ENCODE measurements around the gene GRK6.

GRK6 gene

DNA sequence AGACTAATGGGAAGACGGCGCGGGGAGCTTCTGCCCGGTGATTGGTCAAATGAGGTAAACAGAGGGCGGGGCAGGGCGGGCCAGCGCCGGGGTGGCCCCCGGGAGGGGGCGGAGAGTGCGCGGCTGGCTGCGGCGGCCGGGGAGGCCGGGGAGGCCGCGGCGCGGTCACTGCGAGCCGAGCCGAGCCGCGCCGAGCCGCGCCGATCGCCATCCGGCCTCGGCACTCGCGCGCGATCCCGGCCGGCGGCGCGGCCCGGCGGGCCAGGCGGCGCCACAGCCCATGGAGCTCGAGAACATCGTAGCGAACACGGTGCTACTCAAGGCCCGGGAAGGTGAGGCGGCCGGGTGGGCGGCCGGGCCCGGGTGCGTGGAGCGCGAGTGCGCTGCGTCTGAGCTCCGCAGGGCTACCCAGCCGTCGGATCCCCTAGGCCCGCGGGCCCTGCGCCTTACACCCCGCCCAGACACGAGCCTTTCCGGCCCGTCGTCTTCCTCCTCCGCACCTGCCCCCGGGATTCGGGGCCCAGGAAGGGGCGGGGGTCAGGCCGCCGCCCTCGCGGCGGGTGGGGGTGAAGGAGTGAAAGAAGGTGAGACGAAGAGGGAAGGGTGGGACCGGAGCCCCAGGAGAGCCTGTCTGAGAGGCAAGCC, at the start of gene GRK6:
Gene GRK6, plus strand, starts transcription at position 111 of the 645 bp plus-strand sequence. Its CDS starts 170 bp downstream, at position 281.
- no peak for DNase-seq (ENCODE audit: low read depth)

DNA sequence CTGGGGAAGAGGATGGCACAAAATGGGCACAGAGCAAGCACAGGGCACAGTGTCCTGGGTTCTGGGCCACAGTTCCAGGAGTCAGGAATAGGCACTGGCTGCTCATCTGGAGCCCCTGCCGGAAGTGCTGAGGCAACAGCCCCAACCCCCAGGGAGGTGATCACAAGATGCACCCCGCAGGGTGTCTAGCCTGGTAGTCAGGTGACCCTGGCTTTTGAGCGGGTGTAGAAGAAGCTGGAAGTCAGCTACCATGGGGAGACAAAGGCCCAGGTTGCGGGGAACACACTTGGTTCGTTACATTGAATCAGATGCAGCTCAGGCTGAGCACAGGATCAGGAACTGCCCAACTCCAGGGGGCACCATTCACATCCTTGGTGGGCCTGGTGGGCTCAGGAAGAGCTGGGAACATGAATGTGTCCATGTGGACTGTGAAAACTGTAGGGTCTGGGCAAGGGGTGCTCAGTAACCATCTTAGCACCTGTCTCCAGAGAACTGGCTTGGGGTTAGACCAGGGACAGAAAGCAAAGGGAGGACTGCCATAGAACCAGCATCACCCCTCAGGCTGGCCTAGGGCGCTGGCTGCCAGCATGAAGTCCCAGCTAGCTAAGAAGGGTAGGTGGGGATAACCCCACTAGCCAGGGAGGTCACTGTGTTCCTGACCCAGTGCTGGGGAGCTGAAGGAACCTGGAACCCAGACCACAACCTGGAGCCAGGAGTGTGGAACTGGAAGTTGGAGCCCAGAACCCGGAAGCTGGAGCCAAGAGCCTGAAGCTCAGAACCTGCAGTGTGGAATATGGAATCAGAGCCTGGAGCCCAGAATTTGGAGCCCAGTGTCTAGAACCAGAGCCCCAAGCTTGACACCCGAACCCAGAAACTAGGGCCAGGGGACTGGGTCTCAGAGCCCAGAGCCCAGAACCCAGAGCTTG, 48.4 kb upstream of the GRK6 start:
- TF ChIP-seq, protein P1, sequence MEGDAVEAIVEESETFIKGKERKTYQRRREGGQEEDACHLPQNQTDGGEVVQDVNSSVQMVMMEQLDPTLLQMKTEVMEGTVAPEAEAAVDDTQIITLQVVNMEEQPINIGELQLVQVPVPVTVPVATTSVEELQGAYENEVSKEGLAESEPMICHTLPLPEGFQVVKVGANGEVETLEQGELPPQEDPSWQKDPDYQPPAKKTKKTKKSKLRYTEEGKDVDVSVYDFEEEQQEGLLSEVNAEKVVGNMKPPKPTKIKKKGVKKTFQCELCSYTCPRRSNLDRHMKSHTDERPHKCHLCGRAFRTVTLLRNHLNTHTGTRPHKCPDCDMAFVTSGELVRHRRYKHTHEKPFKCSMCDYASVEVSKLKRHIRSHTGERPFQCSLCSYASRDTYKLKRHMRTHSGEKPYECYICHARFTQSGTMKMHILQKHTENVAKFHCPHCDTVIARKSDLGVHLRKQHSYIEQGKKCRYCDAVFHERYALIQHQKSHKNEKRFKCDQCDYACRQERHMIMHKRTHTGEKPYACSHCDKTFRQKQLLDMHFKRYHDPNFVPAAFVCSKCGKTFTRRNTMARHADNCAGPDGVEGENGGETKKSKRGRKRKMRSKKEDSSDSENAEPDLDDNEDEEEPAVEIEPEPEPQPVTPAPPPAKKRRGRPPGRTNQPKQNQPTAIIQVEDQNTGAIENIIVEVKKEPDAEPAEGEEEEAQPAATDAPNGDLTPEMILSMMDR (IDR thresholded peaks at IDR 0.05; ENCODE audit: low read depth, low read length, missing control alignments) = no peak
- no peak overlapping the region for H3K4me3 ChIP-seq (ENCODE audit: low read depth, low read length)
- no peak for DNase-seq (ENCODE audit: low read depth)

More for the DNA sequence above, at the start of gene GRK6:
- TF ChIP-seq, protein P1 (IDR thresholded peaks at IDR 0.05; ENCODE audit: low read depth, low read length, missing control alignments) = no peak
- peak within 1 kb of the TSS; percentile 71 for H3K4me3 ChIP-seq (ENCODE audit: low read depth, low read length)

DNA sequence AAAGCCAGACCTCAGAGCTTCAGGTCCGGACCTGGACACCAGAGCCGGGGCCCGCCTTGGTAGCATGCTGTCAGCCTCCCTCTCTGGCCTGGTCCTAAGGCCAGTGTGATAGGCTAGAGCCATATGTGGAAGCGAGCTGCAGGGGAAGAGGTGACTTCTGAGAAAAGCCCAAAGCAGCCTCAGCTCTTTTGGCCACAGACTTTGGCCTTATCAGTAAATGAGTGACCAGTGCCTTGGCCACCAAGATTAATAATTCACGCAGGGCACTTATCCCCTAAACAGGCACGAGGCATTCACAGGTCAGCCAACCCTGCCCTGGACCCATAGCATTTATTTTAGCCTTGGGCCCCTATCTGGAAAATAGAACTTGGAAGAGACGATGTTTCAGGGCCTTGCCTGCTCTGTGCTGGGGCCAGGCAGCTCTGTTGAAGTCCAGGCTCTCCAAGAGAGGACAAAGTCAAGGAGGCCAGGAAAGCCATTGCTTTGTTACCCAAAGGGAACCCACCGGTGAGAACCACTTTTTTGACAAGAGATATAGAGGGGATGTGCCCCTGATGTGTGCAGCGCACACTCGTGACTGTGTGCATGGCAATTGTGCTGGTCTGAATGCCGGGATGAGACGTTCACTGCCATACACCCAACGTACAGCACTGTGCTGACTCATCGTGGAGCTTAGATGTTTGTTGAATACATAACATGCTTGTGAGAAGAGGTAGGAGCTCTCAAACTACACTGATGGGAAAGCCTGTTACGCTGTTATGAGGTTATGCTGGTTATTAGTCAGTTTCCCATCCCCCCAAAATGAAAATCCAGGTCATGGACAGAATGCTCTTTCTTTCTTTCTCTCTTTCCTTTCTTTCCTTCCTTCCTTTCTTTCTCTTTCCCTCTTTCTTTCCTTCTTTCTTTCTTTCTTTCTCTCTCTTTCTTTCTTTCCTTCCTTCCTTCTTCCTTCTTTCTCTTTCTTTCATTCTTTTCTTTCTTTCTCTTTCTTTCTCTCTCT, 47.3 kb upstream of the GRK6 start:
- no peak for DNase-seq (ENCODE audit: low read depth)
- TF ChIP-seq, protein P1 (IDR thresholded peaks at IDR 0.05; ENCODE audit: low read depth, low read length, missing control alignments) = no peak
- no peak overlapping the region for H3K4me3 ChIP-seq (ENCODE audit: low read depth, low read length)

DNA sequence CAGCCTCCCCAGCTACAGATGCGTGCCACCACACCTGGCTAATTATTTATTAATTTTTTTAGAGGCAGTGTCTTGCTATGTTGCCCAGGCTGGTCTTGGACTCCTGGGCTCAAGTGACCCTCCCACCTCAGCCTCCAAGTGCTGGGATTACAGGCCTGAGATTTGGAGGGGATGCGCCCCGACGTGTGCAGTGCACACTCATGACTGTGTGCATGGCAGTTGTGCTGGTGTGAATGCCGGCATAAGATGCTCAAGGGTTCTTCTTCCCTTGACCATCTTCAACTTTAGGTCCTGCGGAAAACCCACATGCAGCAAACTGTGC, 45.7 kb upstream of the GRK6 start:
- DNase-seq (ENCODE audit: low read depth) = no peak
- no peak overlapping the region for H3K4me3 ChIP-seq (ENCODE audit: low read depth, low read length)
- TF ChIP-seq, protein P1 (IDR thresholded peaks at IDR 0.05; ENCODE audit: low read depth, low read length, missing control alignments) = no peak

GRCh38 chr5:177382423-177383029, 44.0 kb upstream of the GRK6 start:
- TF ChIP-seq, protein P1 (IDR thresholded peaks at IDR 0.05; ENCODE audit: low read depth, low read length, missing control alignments) = peak; percentile 28
- H3K4me3 ChIP-seq (ENCODE audit: low read depth, low read length) = no peak overlapping the region
- no peak for DNase-seq (ENCODE audit: low read depth)

- H3K4me3 ChIP-seq (ENCODE audit: low read depth, low read length) = no peak overlapping the region
- TF ChIP-seq, protein P1 (IDR thresholded peaks at IDR 0.05; ENCODE audit: low read depth, low read length, missing control alignments) = no peak
- no peak for DNase-seq (ENCODE audit: low read depth)
Measured at GRCh38 chr5:177383181-177383580, 43.3 kb upstream of the GRK6 start.
